ENCODE measurements around the gene DEDD2. TPM values are rescaled to one million over a fixed set of nuclear protein-coding genes. Genes with fewer than 3 reads are reported as not detected.

DEDD2 gene
- total and polyA plus RNA-seq, 11 donors: 11.1 to 24.1 (median 17.2) TPM

- DNase-seq (peak in 1 of 5 donors; percentile 16), ATAC-seq (no peak)
- Histone ChIP-seq H3K9me3 (no peaks in the 10 kb centered on the region), H3K4me3 (no peak overlapping the region), H3K4me1 (peaks cover 0 to 51% (median 0%) of the 10 kb centered on the region in 12 donors), H3K27ac (peak overlapping the region in 1 of 12 donors; percentile 67), H3K36me3 (peaks cover 0 to 96% (median 86%) of the 10 kb centered on the region in 9 donors), H3K27me3 (no peaks in the 10 kb centered on the region)
- WGBS, 4 donors: 90 to 94% (median 93%) methylated on average over 12 to 14 of the region's 14 CpGs
- intact Hi-C loops (cut with DNase I): no loop called here
- TF ChIP-seq CTCF (IDR thresholded peaks at IDR 0.05) (no peak), POLR2A (IDR thresholded peaks at IDR 0.05) (no peak)
Observed at GRCh38 chr19:42206871-42207755, 10.4 kb downstream of the DEDD2 start.

- Histone ChIP-seq H3K27ac (no peak overlapping the region), H3K36me3 (peaks cover 0 to 93% (median 77%) of the 10 kb centered on the region in 9 donors), H3K9me3 (no peaks in the 10 kb centered on the region), H3K27me3 (no peaks in the 10 kb centered on the region), H3K4me1 (peaks cover 0 to 72% (median 7%) of the 10 kb centered on the region in 12 donors), H3K4me3 (no peak overlapping the region)
- ATAC-seq: no peak
- TF ChIP-seq CTCF (IDR thresholded peaks at IDR 0.05) (no peak), POLR2A (IDR thresholded peaks at IDR 0.05) (no peak)
- DNase-seq: peak in 1 of 5 donors; percentile 1
- intact Hi-C loops (cut with DNase I): no loop called here
- 87 to 98% (median 89%) methylated on average over 4 to 6 of the region's 6 CpGs for WGBS, 4 donors
Observed at GRCh38 chr19:42204664-42205063, 12.8 kb downstream of the DEDD2 start.

GRCh38 chr19:42203700-42204099 is 13.8 kb downstream of the DEDD2 start:
- H3K4me3 ChIP-seq: no peak overlapping the region
- intact Hi-C loops (cut with DNase I): no loop called here
- peaks cover 0 to 73% (median 12%) of the 10 kb centered on the region in 12 donors for H3K4me1 ChIP-seq
- DNase-seq (no peak), ATAC-seq (no peak)
- no peaks in the 10 kb centered on the region for H3K9me3 ChIP-seq
- peaks cover 0 to 93% (median 76%) of the 10 kb centered on the region in 9 donors for H3K36me3 ChIP-seq
- WGBS, 4 donors: 86 to 100% (median 94%) methylated on average over 2 of the region's 2 CpGs
- TF ChIP-seq POLR2A (IDR thresholded peaks at IDR 0.05) (no peak), CTCF (IDR thresholded peaks at IDR 0.05) (no peak)
- no peaks in the 10 kb centered on the region for H3K27me3 ChIP-seq
- H3K27ac ChIP-seq: peak overlapping the region in 1 of 12 donors; percentile 97

- DNase-seq (no peak), ATAC-seq (no peak)
- 79 to 89% (median 85%) methylated on average over 5 of the region's 5 CpGs for WGBS, 4 donors
- TF ChIP-seq CTCF (IDR thresholded peaks at IDR 0.05) (no peak), POLR2A (IDR thresholded peaks at IDR 0.05) (no peak)
- H3K27me3 ChIP-seq: no peaks in the 10 kb centered on the region
- H3K4me3 ChIP-seq: peak overlapping the region in 1 of 12 donors; percentile 44
- H3K27ac ChIP-seq: peak overlapping the region in 4 of 12 donors; percentile 39 to 97 (median 58)
- no peaks in the 10 kb centered on the region for H3K9me3 ChIP-seq
- intact Hi-C loops (cut with DNase I): no loop called here
- peaks cover 0 to 90% (median 70%) of the 10 kb centered on the region in 9 donors for H3K36me3 ChIP-seq
- H3K4me1 ChIP-seq: peaks cover 0 to 71% (median 12%) of the 10 kb centered on the region in 12 donors
Observed at GRCh38 chr19:42202290-42202880, 15.1 kb downstream of the DEDD2 start.
